BLaER1 (cell line): ENCODE results near the gene AQP12A.
"Not testable (repeated sequence)": the region's sequence is repeated elsewhere in the genome, so short reads cannot be mapped to it uniquely, and the experiment has no call there.

Experiments used
- H3K27ac ChIP-seq: shearing (Covaris generic); formaldehyde crosslinking; 2 replicates; pipeline ENCODE4 v1.8.1; 2022
- H3K27me3 ChIP-seq: shearing (Covaris generic); formaldehyde crosslinking; 2 replicates; pipeline ENCODE4 v1.8.1; 2022
- H3K36me3 ChIP-seq: shearing (Covaris generic); formaldehyde crosslinking; 2 replicates; pipeline ENCODE4 v1.8.1; 2022
- H3K4me1 ChIP-seq: shearing (Covaris generic); formaldehyde crosslinking; 2 replicates; pipeline ENCODE4 v1.8.1; 2022
- H3K4me2 ChIP-seq: shearing (Covaris generic); formaldehyde crosslinking; 2 replicates; pipeline ENCODE4 v1.8.1; 2022
- H3K4me3 ChIP-seq: shearing (Covaris generic); formaldehyde crosslinking; 2 replicates; pipeline ENCODE4 v1.8.1; 2022
- H3K9ac ChIP-seq: shearing (Covaris generic); formaldehyde crosslinking; 2 replicates; pipeline ENCODE4 v1.8.1; 2022
- H3K9me3 ChIP-seq: shearing (Covaris generic); formaldehyde crosslinking; 2 replicates; pipeline ENCODE4 v1.8.1; 2022
- H4K20me1 ChIP-seq: shearing (Covaris generic); formaldehyde crosslinking; 2 replicates; pipeline ENCODE4 v1.8.1; 2022
- Cebpa-rat ChIP-seq: shearing (Covaris generic); IDR thresholded peaks from 2 replicates; pipeline ENCODE4 v1.8.1; 2022

The AQP12A gene

GRCh38 chr2:240689975-240690374 lies 1.7 kb upstream of the AQP12A start:
- H3K9ac ChIP-seq: no peak overlapping the region
- no peaks in the 10 kb centered on the region for H4K20me1 ChIP-seq
- H3K27ac ChIP-seq: no peak overlapping the region
- H3K4me3 ChIP-seq: no peak overlapping the region
- TF ChIP-seq Cebpa-rat: no peak
- H3K4me2 ChIP-seq: peak overlapping the region; percentile 61
- peaks cover 13% of the 10 kb centered on the region for H3K4me1 ChIP-seq
- H3K9me3 ChIP-seq: no peaks in the 10 kb centered on the region
- H3K27me3 ChIP-seq: no peaks in the 10 kb centered on the region
- H3K36me3 ChIP-seq: no peaks in the 10 kb centered on the region

- Histone ChIP-seq H3K4me1 (peaks cover 13% of the 10 kb centered on the region), H3K4me2 (peak overlapping the region; percentile 61)
- not testable (repeated sequence) for H3K9me3 ChIP-seq, H3K4me3 ChIP-seq, H3K36me3 ChIP-seq, H3K27me3 ChIP-seq, H3K9ac ChIP-seq, H3K27ac ChIP-seq, H4K20me1 ChIP-seq
These were observed 1.1 kb upstream of the AQP12A start for GRCh38 chr2:240690421-240691074.

GRCh38 chr2:240691075-240691427 lies 615 bp upstream of the AQP12A start:
- not testable (repeated sequence) for H3K9me3 ChIP-seq, H4K20me1 ChIP-seq, H3K4me3 ChIP-seq, H3K9ac ChIP-seq, H3K27me3 ChIP-seq, H3K27ac ChIP-seq, H3K36me3 ChIP-seq, H3K4me2 ChIP-seq
- peaks cover 13% of the 10 kb centered on the region for H3K4me1 ChIP-seq

GRCh38 chr2:240692583-240693561 lies 1.2 kb downstream of the AQP12A start:
- H3K27me3 ChIP-seq, H3K4me2 ChIP-seq, H3K4me1 ChIP-seq, H3K9ac ChIP-seq, H4K20me1 ChIP-seq, H3K36me3 ChIP-seq, H3K4me3 ChIP-seq, H3K27ac ChIP-seq, H3K9me3 ChIP-seq: not testable (repeated sequence)

- not testable (repeated sequence) for H4K20me1 ChIP-seq
These were observed 2.6 kb downstream of the AQP12A start for GRCh38 chr2:240694304-240694703.

GRCh38 chr2:240695593-240695992 lies 3.9 kb downstream of the AQP12A start:
- not testable (repeated sequence) for H3K4me1 ChIP-seq, H3K27me3 ChIP-seq, H3K4me3 ChIP-seq, H3K9me3 ChIP-seq, H3K36me3 ChIP-seq, H3K4me2 ChIP-seq, H3K9ac ChIP-seq, H3K27ac ChIP-seq, H4K20me1 ChIP-seq

More at GRCh38 chr2:240694304-240694703, 2.6 kb downstream of the AQP12A start:
- H3K4me1 ChIP-seq, H3K9me3 ChIP-seq, H3K27me3 ChIP-seq, H3K4me2 ChIP-seq, H3K9ac ChIP-seq, H3K27ac ChIP-seq, H3K36me3 ChIP-seq, H3K4me3 ChIP-seq: not testable (repeated sequence)

- H3K36me3 ChIP-seq, H3K4me1 ChIP-seq, H3K9me3 ChIP-seq, H3K4me2 ChIP-seq, H3K9ac ChIP-seq, H3K4me3 ChIP-seq, H4K20me1 ChIP-seq, H3K27ac ChIP-seq, H3K27me3 ChIP-seq: not testable (repeated sequence)
These were observed 4.8 kb downstream of the AQP12A start for GRCh38 chr2:240696469-240696868.

GRCh38 chr2:240698852-240699561 lies 7.3 kb downstream of the AQP12A start:
- not testable (repeated sequence) for H4K20me1 ChIP-seq, H3K4me3 ChIP-seq

GRCh38 chr2:240699835-240700234 lies 8.2 kb downstream of the AQP12A start:
- H3K9ac ChIP-seq, H3K4me1 ChIP-seq, H3K27ac ChIP-seq, H3K9me3 ChIP-seq, H3K36me3 ChIP-seq, H3K4me2 ChIP-seq, H4K20me1 ChIP-seq, H3K4me3 ChIP-seq: not testable (repeated sequence)
- peaks cover 13% of the 10 kb centered on the region for H3K27me3 ChIP-seq

More at GRCh38 chr2:240698852-240699561, 7.3 kb downstream of the AQP12A start:
- H3K36me3 ChIP-seq, H3K27ac ChIP-seq, H3K9ac ChIP-seq, H3K9me3 ChIP-seq, H3K4me1 ChIP-seq, H3K27me3 ChIP-seq, H3K4me2 ChIP-seq: not testable (repeated sequence)

- not testable (repeated sequence) for H3K4me2 ChIP-seq, H3K4me3 ChIP-seq, H4K20me1 ChIP-seq, H3K27ac ChIP-seq, H3K9ac ChIP-seq, H3K36me3 ChIP-seq, H3K9me3 ChIP-seq
- Histone ChIP-seq H3K27me3 (peaks cover 21% of the 10 kb centered on the region), H3K4me1 (peaks cover 12% of the 10 kb centered on the region)
These were observed 8.9 kb downstream of the AQP12A start for GRCh38 chr2:240700616-240701015.
